ENCODE data around the gene MMP20.

Gene MMP20

DNA sequence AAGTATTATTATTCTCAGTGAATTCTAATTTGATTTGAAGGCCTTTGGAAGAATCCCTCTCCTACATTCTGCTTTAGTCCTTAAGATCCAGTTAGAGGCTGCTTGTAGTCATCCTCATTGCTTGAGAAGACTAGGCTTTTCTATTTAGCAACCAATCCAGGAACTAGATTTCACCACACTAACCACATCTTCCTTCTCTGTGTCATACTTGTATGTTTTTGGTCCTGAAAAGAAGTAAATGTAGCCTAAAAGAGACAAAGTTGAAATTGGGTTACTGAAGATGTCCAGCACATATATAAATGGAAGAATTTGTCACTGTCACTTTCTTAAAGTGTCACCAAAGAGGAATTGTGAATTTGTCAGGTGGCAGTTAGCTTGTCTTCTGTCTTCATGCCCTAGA lies 48.0 kb downstream of the MMP20 start:
- in situ Hi-C loops (cut with MboI; ENCODE audit: low sequenced_read_pairs), result no loop called here
- no peaks in the 10 kb centered on the region for H3K4me1 ChIP-seq
- no peak for DNase-seq (ENCODE audit: low spot score in 2 of 2)

DNA sequence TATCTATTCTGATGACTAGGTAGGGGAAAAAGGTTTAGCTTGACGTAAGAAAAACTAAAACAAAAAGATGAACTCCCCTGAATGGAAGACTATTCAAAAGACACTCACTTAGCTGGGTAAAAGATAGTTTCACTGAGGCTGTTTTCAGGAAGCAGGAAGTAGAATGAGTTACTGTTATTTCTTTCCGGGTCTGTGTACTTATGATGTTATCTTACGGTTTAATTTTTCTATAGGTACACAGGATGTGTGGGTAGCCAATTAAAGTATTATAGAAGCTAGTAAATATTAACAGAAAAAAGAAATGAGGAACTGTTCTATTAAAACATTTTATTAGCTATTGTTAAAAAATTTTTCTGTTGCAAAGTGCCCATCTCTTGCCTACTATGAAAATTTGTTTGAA lies 48.8 kb downstream of the MMP20 start:
- DNase-seq (ENCODE audit: low spot score in 2 of 2), result no peak
- Histone ChIP-seq H3K4me3 (no peak overlapping the region), H3K4me1 (no peaks in the 10 kb centered on the region), H3K36me3 (replicated peaks) (no peaks in the 10 kb centered on the region), H3K27me3 (ENCODE audit: low read depth) (no peaks in the 10 kb centered on the region), H3K9me3 (no peaks in the 10 kb centered on the region)
- in situ Hi-C loops (cut with MboI; ENCODE audit: low sequenced_read_pairs), result no loop called here

More for the DNA sequence above, 48.0 kb downstream of the MMP20 start:
- Histone ChIP-seq H3K27me3 (ENCODE audit: low read depth) (no peaks in the 10 kb centered on the region), H3K36me3 (replicated peaks) (no peaks in the 10 kb centered on the region), H3K9me3 (no peaks in the 10 kb centered on the region), H3K4me3 (no peak overlapping the region)

DNA sequence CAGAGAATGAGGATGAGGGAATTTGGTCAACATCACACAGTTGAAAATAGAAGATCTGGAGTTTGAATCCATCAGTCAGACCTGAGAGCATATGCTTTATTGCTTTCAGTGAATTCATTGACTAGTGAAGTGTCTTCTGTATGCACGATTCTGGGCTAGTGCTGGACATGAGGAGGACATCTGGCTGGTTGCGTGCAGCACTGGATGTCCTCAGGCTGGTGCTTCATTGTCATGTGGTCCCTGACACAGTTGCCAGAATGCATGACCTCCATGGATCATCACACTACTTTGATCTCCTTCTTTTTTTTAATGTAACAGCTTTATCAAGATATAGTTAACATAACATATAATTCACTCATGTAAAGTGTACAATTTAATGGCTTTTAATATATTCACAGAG lies 50.1 kb downstream of the MMP20 start:
- in situ Hi-C loops (cut with MboI; ENCODE audit: low sequenced_read_pairs), result no loop called here
- H3K4me1 ChIP-seq, result no peaks in the 10 kb centered on the region
- no peak overlapping the region for H3K4me3 ChIP-seq
- H3K9me3 ChIP-seq, result no peaks in the 10 kb centered on the region
- no peak for DNase-seq (ENCODE audit: low spot score in 2 of 2)
- no peaks in the 10 kb centered on the region for H3K36me3 ChIP-seq (replicated peaks)
- no peaks in the 10 kb centered on the region for H3K27me3 ChIP-seq (ENCODE audit: low read depth)

DNA sequence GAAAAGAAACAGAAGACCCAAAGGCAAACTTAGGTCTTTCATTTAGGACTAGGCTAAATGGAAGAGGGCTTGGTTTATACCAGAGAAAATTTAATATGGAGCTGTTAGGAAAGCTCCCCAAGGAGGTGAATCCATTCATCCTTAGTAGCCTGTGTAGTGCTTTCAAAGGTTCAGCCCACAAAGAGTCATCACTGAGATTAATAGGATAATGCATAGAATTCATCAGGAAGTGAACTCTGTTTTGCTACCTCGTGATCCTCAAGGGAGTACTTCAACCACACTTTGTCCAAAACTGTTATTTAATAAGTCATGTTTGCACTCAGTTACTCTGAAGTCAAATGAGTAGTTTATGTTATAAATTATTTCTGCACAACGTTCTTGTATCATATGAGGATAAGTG lies 51.3 kb downstream of the MMP20 start:
- Histone ChIP-seq H3K4me3 (no peak overlapping the region), H3K27me3 (ENCODE audit: low read depth) (no peaks in the 10 kb centered on the region), H3K9me3 (no peaks in the 10 kb centered on the region), H3K36me3 (replicated peaks) (no peaks in the 10 kb centered on the region), H3K4me1 (no peaks in the 10 kb centered on the region)
- no peak for DNase-seq (ENCODE audit: low spot score in 2 of 2)
- in situ Hi-C loops (cut with MboI; ENCODE audit: low sequenced_read_pairs), result no loop called here

DNA sequence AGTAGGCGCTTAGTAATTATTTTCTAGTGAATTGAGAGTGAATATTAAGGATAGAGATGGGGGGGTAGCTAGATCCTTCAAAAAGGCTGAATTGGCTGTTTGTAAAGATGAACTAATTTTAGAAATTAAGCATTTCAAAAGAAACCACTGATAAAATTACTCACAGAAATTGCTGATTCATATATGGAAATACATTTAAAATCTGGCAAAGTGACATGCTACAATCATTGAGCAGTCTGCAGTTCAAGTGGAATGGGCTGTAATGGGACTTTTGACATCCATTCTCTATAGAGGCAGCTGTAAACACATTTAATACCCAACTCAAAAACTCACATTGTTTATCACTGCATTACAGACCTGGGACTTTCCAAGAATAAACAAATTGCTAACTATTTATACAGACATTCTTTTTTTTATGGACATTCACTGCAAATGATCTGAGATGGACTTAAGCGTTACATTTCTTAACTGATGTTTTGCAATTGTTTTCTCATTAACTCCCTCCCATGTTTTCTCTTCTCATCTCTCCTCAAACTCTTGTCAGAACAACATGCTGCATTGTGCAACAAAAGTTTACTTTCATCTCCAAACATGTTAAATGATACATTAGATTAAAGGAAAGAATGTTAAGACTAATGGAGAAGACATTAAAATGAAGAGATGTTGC lies 52.4 kb downstream of the MMP20 start:
- no peak for DNase-seq (ENCODE audit: low spot score in 2 of 2)
- Histone ChIP-seq H3K4me1 (no peaks in the 10 kb centered on the region), H3K27me3 (ENCODE audit: low read depth) (no peaks in the 10 kb centered on the region), H3K36me3 (replicated peaks) (no peaks in the 10 kb centered on the region), H3K9me3 (no peaks in the 10 kb centered on the region; the same call in 1 of the 2 replicates), H3K4me3 (no peak overlapping the region)
- in situ Hi-C loops (cut with MboI; ENCODE audit: low sequenced_read_pairs), result no loop called here

DNA sequence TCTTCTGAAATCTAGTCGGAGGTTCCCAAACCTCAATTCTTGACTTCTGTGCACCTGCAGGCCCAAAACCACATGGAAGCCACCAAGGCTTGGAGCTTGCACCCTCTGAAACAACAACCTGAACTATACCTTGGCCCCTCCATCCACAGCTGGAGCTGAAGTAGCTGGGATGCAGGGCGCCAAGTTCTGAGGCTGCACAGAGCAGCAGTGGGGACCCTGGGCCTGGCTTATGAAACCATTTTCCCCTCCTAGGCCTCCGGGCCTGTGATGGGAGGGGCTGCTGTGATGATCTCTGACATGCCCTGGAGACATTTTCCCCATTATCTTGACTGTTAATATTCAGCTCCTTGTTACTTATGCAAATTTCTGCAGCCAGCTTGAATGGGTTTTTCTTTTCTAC lies 56.3 kb downstream of the MMP20 start:
- Histone ChIP-seq H3K4me1 (no peaks in the 10 kb centered on the region), H3K27me3 (ENCODE audit: low read depth) (no peaks in the 10 kb centered on the region; the same call in 1 of the 2 replicates), H3K36me3 (replicated peaks) (no peaks in the 10 kb centered on the region), H3K9me3 (no peaks in the 10 kb centered on the region; the same call in 1 of the 2 replicates), H3K4me3 (no peak overlapping the region)
- DNase-seq (ENCODE audit: low spot score in 2 of 2), result no peak
- in situ Hi-C loops (cut with MboI; ENCODE audit: low sequenced_read_pairs), result no loop called here

DNA sequence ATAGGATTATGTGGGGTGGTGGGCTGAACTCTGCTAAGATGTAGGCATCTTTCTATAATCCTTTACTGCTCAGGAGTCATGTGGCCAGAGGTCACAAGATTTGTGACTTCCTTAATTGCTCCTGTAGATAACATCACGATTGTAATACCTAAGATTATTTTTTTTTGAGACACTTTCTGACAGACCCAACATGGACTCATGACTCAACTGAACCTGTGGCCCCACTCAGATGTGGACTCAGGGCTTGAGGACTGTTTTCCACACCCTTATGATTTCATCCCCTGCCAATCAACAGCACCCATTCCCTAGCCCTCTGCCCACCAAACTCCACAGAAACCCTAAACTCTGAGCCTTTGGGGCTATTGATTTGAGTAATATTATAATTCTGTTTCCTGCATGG lies 59.0 kb downstream of the MMP20 start:
- Histone ChIP-seq H3K36me3 (replicated peaks) (no peaks in the 10 kb centered on the region), H3K4me1 (no peaks in the 10 kb centered on the region), H3K27me3 (ENCODE audit: low read depth) (no peaks in the 10 kb centered on the region; the same call in 1 of the 2 replicates), H3K9me3 (no peaks in the 10 kb centered on the region; the same call in 1 of the 2 replicates), H3K4me3 (no peak overlapping the region)
- DNase-seq (ENCODE audit: low spot score in 2 of 2), result no peak
- in situ Hi-C loops (cut with MboI; ENCODE audit: low sequenced_read_pairs), result no loop called here

DNA sequence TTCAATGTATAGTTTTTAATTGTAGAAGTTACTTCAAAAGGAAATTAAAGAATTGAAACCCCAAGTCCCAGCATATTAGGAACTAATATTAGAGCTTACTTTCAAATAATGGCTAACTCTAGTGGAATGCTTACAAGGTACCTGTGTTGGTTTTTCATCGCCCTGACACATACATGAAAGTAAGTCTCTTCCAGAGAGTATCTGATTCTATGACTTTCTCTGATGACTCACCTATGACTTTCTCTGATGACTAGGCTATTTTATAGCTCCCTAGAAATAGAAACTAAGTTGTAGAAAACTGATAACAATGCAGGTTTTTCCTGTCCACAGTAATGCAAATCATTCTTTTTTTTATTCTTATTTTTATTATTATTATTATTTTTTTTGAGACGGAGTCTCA lies 61.0 kb downstream of the MMP20 start:
- no peaks in the 10 kb centered on the region; the same call in 1 of the 2 replicates for H3K27me3 ChIP-seq (ENCODE audit: low read depth)
- DNase-seq (ENCODE audit: low spot score in 2 of 2), result no peak
- no peaks in the 10 kb centered on the region; the same call in 1 of the 2 replicates for H3K9me3 ChIP-seq
- H3K4me1 ChIP-seq, result peaks cover 2% of the 10 kb centered on the region; the same call in 1 of the 2 replicates
- H3K4me3 ChIP-seq, result no peak overlapping the region
- in situ Hi-C loops (cut with MboI; ENCODE audit: low sequenced_read_pairs), result no loop called here
- H3K36me3 ChIP-seq (replicated peaks), result no peaks in the 10 kb centered on the region

DNA sequence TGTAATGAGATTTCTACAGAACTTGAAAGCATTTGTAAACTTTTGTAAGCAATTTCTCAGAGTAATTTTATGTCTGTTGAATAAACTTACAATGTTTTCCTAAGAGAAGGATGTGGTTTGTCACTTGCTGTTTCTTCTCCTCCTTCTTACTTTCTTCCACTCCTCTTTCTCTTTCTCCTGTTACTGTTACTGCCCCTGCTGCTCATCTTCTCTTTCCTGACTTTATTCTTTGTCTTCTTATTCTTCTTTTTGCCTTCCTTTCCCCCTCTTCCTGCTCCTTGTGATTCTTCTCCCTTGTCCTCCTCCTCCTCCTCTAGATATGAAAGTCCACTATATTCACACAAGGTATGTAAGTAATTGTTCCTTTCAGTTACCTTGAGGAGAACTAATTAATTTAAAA lies 63.5 kb downstream of the MMP20 start:
- in situ Hi-C loops (cut with MboI; ENCODE audit: low sequenced_read_pairs), result no loop called here
- no peaks in the 10 kb centered on the region for H3K9me3 ChIP-seq
- no peak for DNase-seq (ENCODE audit: low spot score in 2 of 2)
- H3K4me1 ChIP-seq, result peaks cover 2% of the 10 kb centered on the region; the same call in 1 of the 2 replicates
- no peak overlapping the region for H3K4me3 ChIP-seq
- no peaks in the 10 kb centered on the region for H3K36me3 ChIP-seq (replicated peaks)
- no peaks in the 10 kb centered on the region; the same call in 1 of the 2 replicates for H3K27me3 ChIP-seq (ENCODE audit: low read depth)

DNA sequence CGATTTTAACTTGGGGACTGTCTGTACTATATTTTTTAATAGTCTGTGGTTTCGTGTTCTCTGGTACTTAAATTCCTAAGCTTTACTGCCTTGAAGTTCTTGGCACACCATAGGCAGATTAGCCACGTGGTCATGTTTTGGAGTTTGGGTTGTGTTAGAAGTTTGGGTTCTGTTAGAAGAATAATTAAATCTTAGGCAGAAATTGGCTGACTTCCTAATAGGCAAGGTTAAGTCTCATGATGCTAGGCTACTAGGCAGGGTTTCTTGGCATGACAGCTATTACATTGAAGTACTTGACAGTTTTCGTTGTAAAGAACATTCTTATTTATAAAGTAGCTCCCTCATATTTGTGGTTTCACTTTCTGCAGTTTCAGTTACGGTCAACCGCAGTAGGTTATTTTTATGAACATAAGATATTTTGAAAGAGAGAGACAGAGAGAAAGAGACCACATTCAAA lies 64.5 kb downstream of the MMP20 start:
- in situ Hi-C loops (cut with MboI; ENCODE audit: low sequenced_read_pairs), result no loop called here
- no peaks in the 10 kb centered on the region for H3K36me3 ChIP-seq (replicated peaks)
- no peak overlapping the region for H3K4me3 ChIP-seq
- no peak for DNase-seq (ENCODE audit: low spot score in 2 of 2)
- H3K9me3 ChIP-seq, result no peaks in the 10 kb centered on the region
- H3K4me1 ChIP-seq, result peaks cover 2% of the 10 kb centered on the region; the same call in 1 of the 2 replicates
- no peaks in the 10 kb centered on the region; the same call in 1 of the 2 replicates for H3K27me3 ChIP-seq (ENCODE audit: low read depth)

DNA sequence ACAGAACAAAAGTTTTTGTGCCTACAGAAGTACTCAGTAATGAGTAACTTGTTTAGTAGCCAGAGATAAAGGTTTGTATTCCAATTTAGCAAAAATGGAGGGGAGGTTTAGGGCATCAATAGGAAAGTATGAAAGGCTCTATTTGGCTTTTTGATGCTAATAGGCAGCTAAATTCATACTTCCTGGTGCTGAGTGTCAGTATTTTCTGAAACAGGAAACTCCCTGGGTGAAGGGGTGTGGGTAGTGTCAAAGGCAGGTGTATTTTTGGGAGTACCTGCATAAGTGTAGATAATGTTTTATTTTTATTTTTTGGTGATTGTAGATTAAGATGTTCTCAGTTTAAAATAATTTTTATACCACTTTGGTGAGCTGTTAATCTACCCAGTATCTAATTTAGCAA lies 65.3 kb downstream of the MMP20 start:
- in situ Hi-C loops (cut with MboI; ENCODE audit: low sequenced_read_pairs), result no loop called here
- DNase-seq (ENCODE audit: low spot score in 2 of 2), result peak in 1 of 2 experiments; percentile 47
- H3K4me1 ChIP-seq, result peaks cover 2% of the 10 kb centered on the region; the same call in 1 of the 2 replicates

DNA sequence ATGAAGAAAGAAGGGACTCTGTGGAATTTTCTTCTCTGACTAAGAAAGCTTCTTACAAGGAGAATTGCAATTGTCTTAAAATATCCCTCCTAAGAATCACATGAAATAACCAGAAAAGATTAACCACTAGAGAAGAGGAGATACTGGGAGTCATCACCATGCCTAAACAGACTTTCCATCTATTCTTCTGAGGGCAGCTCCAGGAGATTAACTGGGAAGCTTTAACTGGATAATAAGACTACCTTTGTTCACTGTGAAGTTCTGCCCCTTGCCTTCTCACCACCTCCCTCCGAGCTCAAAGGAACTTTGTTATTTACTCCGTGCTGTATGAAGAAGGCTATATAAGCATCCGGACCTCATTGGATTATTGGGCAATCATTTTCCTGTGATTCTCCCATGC lies 70.0 kb downstream of the MMP20 start:
- in situ Hi-C loops (cut with MboI; ENCODE audit: low sequenced_read_pairs), result no loop called here

More for the DNA sequence above, 65.3 kb downstream of the MMP20 start:
- no peaks in the 10 kb centered on the region for H3K9me3 ChIP-seq
- no peak overlapping the region for H3K4me3 ChIP-seq
- H3K36me3 ChIP-seq (replicated peaks), result no peaks in the 10 kb centered on the region
- H3K27me3 ChIP-seq (ENCODE audit: low read depth), result no peaks in the 10 kb centered on the region; the same call in 1 of the 2 replicates

DNA sequence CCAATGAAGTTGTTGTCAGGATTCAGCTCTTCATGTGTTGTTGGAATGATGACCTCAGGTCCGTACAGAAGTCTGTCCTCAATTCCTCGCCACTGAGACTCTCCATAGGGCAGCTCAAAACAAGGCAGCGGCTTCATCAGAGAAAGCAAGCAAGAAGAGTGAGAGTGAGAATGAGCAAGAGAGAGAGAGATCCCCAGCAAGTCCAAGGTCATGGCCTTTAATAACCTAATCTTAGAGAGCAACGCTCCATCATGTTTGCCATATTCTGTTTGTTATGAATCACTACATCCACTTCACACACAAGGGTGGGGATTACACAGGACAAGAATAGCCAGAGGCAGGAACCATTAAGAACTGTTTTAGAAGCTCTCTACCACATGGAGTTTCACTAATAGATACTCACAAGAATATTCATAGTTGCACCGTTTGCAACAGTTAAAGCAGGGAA lies 71.3 kb downstream of the MMP20 start:
- no peak overlapping the region for H3K4me3 ChIP-seq
- DNase-seq (ENCODE audit: low spot score in 2 of 2), result no peak

More for the DNA sequence above, 70.0 kb downstream of the MMP20 start:
- Histone ChIP-seq H3K27me3 (ENCODE audit: low read depth) (no peaks in the 10 kb centered on the region), H3K4me1 (peaks cover 2% of the 10 kb centered on the region; the same call in 1 of the 2 replicates), H3K9me3 (no peaks in the 10 kb centered on the region), H3K4me3 (no peak overlapping the region), H3K36me3 (replicated peaks) (no peaks in the 10 kb centered on the region)
- DNase-seq (ENCODE audit: low spot score in 2 of 2), result no peak

DNA sequence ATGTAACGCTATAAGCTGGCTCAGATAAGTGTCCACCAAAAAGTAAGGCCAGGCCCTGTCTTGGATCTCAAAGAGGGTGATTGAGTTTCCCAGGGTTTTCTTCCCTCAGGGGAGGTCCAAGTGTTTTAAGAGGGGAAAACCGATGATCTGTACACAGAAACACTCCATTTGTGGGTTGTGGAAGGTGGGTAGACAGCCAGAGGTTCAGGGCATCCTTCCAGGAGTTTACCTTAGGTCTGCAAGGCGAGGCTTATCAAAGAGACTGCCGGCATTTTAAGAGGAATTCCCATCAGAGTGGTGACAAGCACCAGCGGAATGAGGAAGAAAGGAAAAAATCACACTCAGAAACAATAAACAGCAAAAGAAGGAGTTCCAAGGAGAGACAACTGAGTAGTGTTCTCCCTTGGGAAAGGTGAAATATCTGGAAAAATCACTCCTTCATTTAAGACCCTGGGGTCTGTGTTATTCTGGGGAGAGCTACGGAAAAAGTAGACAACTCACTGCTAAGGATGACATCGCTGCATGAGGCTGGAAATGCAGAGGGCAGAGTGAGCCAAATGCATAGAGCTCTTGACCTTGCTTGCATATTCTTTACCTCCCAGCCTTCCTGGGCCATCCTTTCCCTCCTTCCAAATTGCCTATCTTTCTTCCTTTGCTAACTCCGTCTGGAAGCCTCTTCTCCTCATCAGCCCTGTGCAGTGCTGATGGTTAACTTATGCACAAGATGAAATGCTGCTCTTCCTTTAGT lies 72.5 kb downstream of the MMP20 start:
- no peak overlapping the region for H3K4me3 ChIP-seq
- DNase-seq (ENCODE audit: low spot score in 2 of 2), result no peak
- no peaks in the 10 kb centered on the region for H3K9me3 ChIP-seq

More for the DNA sequence above, 71.3 kb downstream of the MMP20 start:
- Histone ChIP-seq H3K27me3 (ENCODE audit: low read depth) (no peaks in the 10 kb centered on the region), H3K9me3 (no peaks in the 10 kb centered on the region), H3K4me1 (no peaks in the 10 kb centered on the region), H3K36me3 (replicated peaks) (no peaks in the 10 kb centered on the region)
- in situ Hi-C loops (cut with MboI; ENCODE audit: low sequenced_read_pairs), result no loop called here

More for the DNA sequence above, 72.5 kb downstream of the MMP20 start:
- no peaks in the 10 kb centered on the region for H3K36me3 ChIP-seq (replicated peaks)
- H3K27me3 ChIP-seq (ENCODE audit: low read depth), result no peaks in the 10 kb centered on the region
- H3K4me1 ChIP-seq, result no peaks in the 10 kb centered on the region
- in situ Hi-C loops (cut with MboI; ENCODE audit: low sequenced_read_pairs), result no loop called here

All from HAP-1 (cell line).